Ascending aorta (tissue), 2 donors: Measurements from ENCODE around the gene SLC2A13. TPM values are rescaled to one million over a fixed set of nuclear protein-coding genes. Genes with fewer than 3 reads are reported as not detected.

ENCODE experiments used
- DNase-seq, 2 donors: peaks; one replicate each; pipeline ENCODE4 v3.0.0-alpha.2; 2019; ENCODE audit warnings: low spot score in 2 of 2
- H3K27ac ChIP-seq, 2 donors: fragments of 200-600 bp; sonication (generic); one replicate each; pipeline ENCODE4 v1.5.1; 2016 to 2017; ENCODE audit warnings: mild to moderate bottlenecking in 1 of 2
- H3K27me3 ChIP-seq: fragments of 200-600 bp; sonication (generic); one replicate; pipeline ENCODE4 v1.5.1; 2017
- H3K36me3 ChIP-seq, 2 donors: fragments of 200-600 bp; sonication (generic); one replicate each; pipeline ENCODE4 v1.5.1; 2016
- H3K4me1 ChIP-seq, 2 donors: fragments of 200-600 bp; sonication (generic); one replicate each; pipeline ENCODE4 v1.5.1; 2016 to 2017; ENCODE audit warnings: mild to moderate bottlenecking in 1 of 2
- H3K4me3 ChIP-seq, 2 donors: fragments of 200-600 bp; sonication (generic); one replicate each; pipeline ENCODE4 v1.5.1; 2016 to 2017; ENCODE audit warnings: mild to moderate bottlenecking in 1 of 2
- H3K9me3 ChIP-seq, 2 donors: fragments of 200-600 bp; sonication (generic); one replicate each; pipeline ENCODE4 v1.5.1; 2016
- intact Hi-C: fragments of 100-400 bp; cut with DNase I; formaldehyde crosslinking; loops from one replicate; pipeline ENCODE4 v1.15.1; 2023
- total RNA-seq: library from RNA; depleted of rRNA; stranded (reverse); fragments of >200 nt; gene quantifications from one replicate; pipeline ENCODE4 v1.1.0, GENCODE V29; 2016
- TF ChIP-seq, protein P1 (sequence below), 3 experiments: fragments of 200-600 bp in 2 of 3; fragments of 450-650 bp in 1 of 3; sonication (generic) in 2 of 3; IDR thresholded peaks; one replicate each; pipeline ENCODE4 v1.5.1; 2016 to 2019; ENCODE audit warnings: antibody characterized with exemption in 3 of 3, mild to moderate bottlenecking in 1 of 3, moderate library complexity in 1 of 3

Gene SLC2A13
- total RNA-seq, 1 donor from 2014 or later, result 23.5 TPM

DNA sequence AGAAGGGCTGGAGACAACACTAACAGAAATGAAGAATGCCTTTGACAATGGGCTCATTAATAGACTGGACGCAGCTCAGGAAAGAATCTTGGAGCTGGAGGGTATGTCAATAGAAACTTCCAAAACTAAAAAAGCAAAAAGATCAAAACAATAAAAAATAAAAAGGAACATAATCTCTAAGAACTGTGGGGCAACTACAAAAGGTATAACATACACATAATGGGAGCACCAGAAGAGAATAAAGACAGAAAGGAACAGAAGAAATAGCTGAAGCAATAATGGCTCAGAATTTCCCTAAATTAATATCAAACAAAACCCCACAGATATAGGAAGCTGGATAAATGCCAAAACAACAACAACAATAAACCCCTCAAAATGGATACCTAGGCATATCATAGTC, 362.2 kb downstream of the SLC2A13 start:
- no peak for DNase-seq
- H3K4me1 ChIP-seq, result no peaks in the 10 kb centered on the region
- no peaks in the 10 kb centered on the region for H3K27me3 ChIP-seq
- TF ChIP-seq, protein P1, sequence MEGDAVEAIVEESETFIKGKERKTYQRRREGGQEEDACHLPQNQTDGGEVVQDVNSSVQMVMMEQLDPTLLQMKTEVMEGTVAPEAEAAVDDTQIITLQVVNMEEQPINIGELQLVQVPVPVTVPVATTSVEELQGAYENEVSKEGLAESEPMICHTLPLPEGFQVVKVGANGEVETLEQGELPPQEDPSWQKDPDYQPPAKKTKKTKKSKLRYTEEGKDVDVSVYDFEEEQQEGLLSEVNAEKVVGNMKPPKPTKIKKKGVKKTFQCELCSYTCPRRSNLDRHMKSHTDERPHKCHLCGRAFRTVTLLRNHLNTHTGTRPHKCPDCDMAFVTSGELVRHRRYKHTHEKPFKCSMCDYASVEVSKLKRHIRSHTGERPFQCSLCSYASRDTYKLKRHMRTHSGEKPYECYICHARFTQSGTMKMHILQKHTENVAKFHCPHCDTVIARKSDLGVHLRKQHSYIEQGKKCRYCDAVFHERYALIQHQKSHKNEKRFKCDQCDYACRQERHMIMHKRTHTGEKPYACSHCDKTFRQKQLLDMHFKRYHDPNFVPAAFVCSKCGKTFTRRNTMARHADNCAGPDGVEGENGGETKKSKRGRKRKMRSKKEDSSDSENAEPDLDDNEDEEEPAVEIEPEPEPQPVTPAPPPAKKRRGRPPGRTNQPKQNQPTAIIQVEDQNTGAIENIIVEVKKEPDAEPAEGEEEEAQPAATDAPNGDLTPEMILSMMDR (IDR thresholded peaks at IDR 0.05), result no peak
- intact Hi-C loops, result no loop called here
- no peaks in the 10 kb centered on the region for H3K9me3 ChIP-seq
- H3K36me3 ChIP-seq, result no peaks in the 10 kb centered on the region
- H3K27ac ChIP-seq, result no peak overlapping the region
- H3K4me3 ChIP-seq, result no peak overlapping the region

DNA sequence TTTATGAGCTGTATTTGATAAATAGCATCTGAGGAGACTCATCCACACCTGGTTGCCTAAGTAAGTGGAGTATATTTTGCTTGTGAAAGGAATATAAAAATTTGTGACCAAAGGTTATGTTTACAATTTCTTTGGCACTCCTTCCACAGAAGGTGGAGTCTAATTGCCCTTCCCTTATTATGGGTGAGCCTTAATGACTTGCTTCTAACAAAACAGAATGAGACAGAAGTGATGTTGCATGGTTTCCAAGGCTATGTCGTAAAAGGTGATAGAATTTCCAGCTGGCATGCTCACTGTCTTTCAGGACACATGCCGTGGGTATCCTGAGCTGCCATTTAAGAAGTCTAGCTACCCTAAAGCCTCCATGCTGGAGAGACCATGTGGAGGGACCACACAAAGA, 369.5 kb downstream of the SLC2A13 start:
- Histone ChIP-seq H3K27ac (no peak overlapping the region), H3K4me3 (no peak overlapping the region), H3K27me3 (no peaks in the 10 kb centered on the region), H3K36me3 (no peaks in the 10 kb centered on the region), H3K4me1 (no peaks in the 10 kb centered on the region), H3K9me3 (peaks cover 0 to 34% of the 10 kb centered on the region in 2 donors)
- TF ChIP-seq, protein P1 (IDR thresholded peaks at IDR 0.05), result no peak
- DNase-seq, result no peak
- intact Hi-C loops, result no loop called here

- TF ChIP-seq, protein P1 (IDR thresholded peaks at IDR 0.05), result no peak
- no peaks in the 10 kb centered on the region for H3K27me3 ChIP-seq
- no peak overlapping the region for H3K27ac ChIP-seq
- H3K4me3 ChIP-seq, result no peak overlapping the region
- H3K4me1 ChIP-seq, result no peaks in the 10 kb centered on the region
- H3K9me3 ChIP-seq, result peaks cover 0 to 8% of the 10 kb centered on the region in 2 donors
- H3K36me3 ChIP-seq, result no peaks in the 10 kb centered on the region
- DNase-seq, result no peak
- intact Hi-C loops, result no loop called here
Measured at GRCh38 chr12:39723831-39724230, 382.1 kb downstream of the SLC2A13 start.

DNA sequence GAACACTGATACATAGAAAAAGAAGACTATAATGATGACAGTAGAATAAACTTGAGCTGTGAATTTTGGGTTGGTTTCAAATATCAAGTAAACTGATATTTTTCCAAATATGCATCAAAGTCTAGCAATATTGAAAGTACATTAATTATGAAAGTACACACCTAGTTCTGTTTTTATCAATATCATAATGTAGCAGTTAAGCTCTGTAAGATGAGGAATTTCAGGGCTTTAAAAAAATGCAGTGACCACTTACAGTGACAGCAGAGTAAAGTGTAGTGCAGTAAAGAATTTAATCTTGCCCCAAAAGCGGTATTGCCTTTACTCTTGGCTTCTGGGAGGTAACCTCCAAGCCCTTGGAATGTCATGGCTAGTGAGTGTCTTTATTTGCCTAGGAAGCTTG, 383.4 kb downstream of the SLC2A13 start:
- intact Hi-C loops, result no loop called here
- no peaks in the 10 kb centered on the region for H3K4me1 ChIP-seq

GRCh38 chr12:39713552-39713951, 392.3 kb downstream of the SLC2A13 start:
- DNase-seq, result no peak
- H3K4me3 ChIP-seq, result no peak overlapping the region
- H3K27me3 ChIP-seq, result no peaks in the 10 kb centered on the region
- no peaks in the 10 kb centered on the region for H3K9me3 ChIP-seq
- no peaks in the 10 kb centered on the region for H3K4me1 ChIP-seq
- intact Hi-C loops, result no loop called here
- no peaks in the 10 kb centered on the region for H3K36me3 ChIP-seq
- no peak overlapping the region for H3K27ac ChIP-seq
- TF ChIP-seq, protein P1 (IDR thresholded peaks at IDR 0.05), result no peak

More for the DNA sequence above, 383.4 kb downstream of the SLC2A13 start:
- TF ChIP-seq, protein P1 (IDR thresholded peaks at IDR 0.05), result no peak
- H3K4me3 ChIP-seq, result no peak overlapping the region
- H3K27me3 ChIP-seq, result no peaks in the 10 kb centered on the region
- H3K36me3 ChIP-seq, result no peaks in the 10 kb centered on the region
- DNase-seq, result no peak
- no peak overlapping the region for H3K27ac ChIP-seq
- peaks cover 0 to 7% of the 10 kb centered on the region in 2 donors for H3K9me3 ChIP-seq

DNA sequence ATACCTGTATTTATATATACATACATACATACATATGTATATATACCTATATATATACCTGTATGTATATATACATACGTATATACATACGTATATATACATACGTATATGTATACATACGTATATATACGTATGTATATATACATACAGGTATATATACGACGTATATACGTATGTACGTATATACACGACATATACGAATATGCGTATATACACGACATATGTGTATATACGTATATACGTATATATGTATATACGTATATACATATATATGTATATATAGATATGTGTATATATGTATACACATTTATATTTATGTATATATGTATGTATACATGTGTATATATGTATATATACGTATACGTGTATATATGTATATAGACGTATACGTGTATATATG, 393.5 kb downstream of the SLC2A13 start:
- DNase-seq, result no peak
- intact Hi-C loops, result no loop called here
- no peak overlapping the region for H3K4me3 ChIP-seq
- H3K27ac ChIP-seq, result no peak overlapping the region
- H3K36me3 ChIP-seq, result no peaks in the 10 kb centered on the region
- H3K4me1 ChIP-seq, result no peaks in the 10 kb centered on the region
- no peaks in the 10 kb centered on the region for H3K9me3 ChIP-seq
- H3K27me3 ChIP-seq, result no peaks in the 10 kb centered on the region
- TF ChIP-seq, protein P1 (IDR thresholded peaks at IDR 0.05), result no peak
